HEK293 (cell line): ENCODE measurements around the gene ZNF785.

Experiments used
- BCL11B ChIP-seq: fragments of 450-650 bp; formaldehyde crosslinking; IDR thresholded peaks from 2 replicates; pipeline ENCODE4 v1.5.1; 2016; ENCODE audit warnings: low read depth, missing biosample characterization, missing genetic modification characterization
- CTCF ChIP-seq: fragments of 450-650 bp; formaldehyde crosslinking; IDR thresholded peaks from 2 replicates; pipeline ENCODE4 v1.5.1; 2016; ENCODE audit warnings: missing biosample characterization, missing genetic modification characterization
- EGR2 ChIP-seq: fragments of 450-650 bp; formaldehyde crosslinking; IDR thresholded peaks from 2 replicates; pipeline ENCODE4 v1.5.1; 2016; ENCODE audit warnings: low read depth, missing biosample characterization, missing genetic modification characterization
- HOXA7 ChIP-seq: sonication (generic); formaldehyde crosslinking; IDR thresholded peaks from 2 replicates; pipeline ENCODE4 v1.8.1; 2022; ENCODE audit warnings: missing genetic modification reagents, borderline replicate concordance
- MYNN ChIP-seq: fragments of 450-650 bp; formaldehyde crosslinking; IDR thresholded peaks from 2 replicates; pipeline ENCODE4 v1.5.1; 2016; ENCODE audit warnings: missing biosample characterization, missing genetic modification characterization, borderline replicate concordance
- RBAK ChIP-seq: fragments of 450-650 bp; formaldehyde crosslinking; IDR thresholded peaks from 2 replicates; pipeline ENCODE4 v1.5.1; 2016; ENCODE audit warnings: missing biosample characterization, missing genetic modification characterization
- YY1 ChIP-seq: fragments of 450-650 bp; formaldehyde crosslinking; IDR thresholded peaks from 2 replicates; pipeline ENCODE4 v1.5.1; 2018; ENCODE audit warnings: missing biosample characterization, missing genetic modification characterization
- ZNF148 ChIP-seq: fragments of 450-650 bp; formaldehyde crosslinking; IDR thresholded peaks from 2 replicates; pipeline ENCODE4 v1.5.0; 2017; ENCODE audit warnings: missing biosample characterization, missing genetic modification characterization, borderline replicate concordance
- ZNF302 ChIP-seq: fragments of 450-650 bp; formaldehyde crosslinking; IDR thresholded peaks from 2 replicates; pipeline ENCODE4 v1.5.1; 2016; ENCODE audit warnings: missing biosample characterization, missing genetic modification characterization, low read depth
- ZNF423 ChIP-seq: fragments of 450-650 bp; formaldehyde crosslinking; IDR thresholded peaks from 2 replicates; pipeline ENCODE4 v1.5.1; 2016; ENCODE audit warnings: missing biosample characterization, missing genetic modification characterization
- ZNF530 ChIP-seq: fragments of 450-650 bp; formaldehyde crosslinking; IDR thresholded peaks from 2 replicates; pipeline ENCODE4 v1.5.1; 2016; ENCODE audit warnings: low read depth, missing biosample characterization, missing genetic modification characterization
- ZNF830 ChIP-seq: fragments of 450-650 bp; IDR thresholded peaks from 2 replicates; pipeline ENCODE4 v1.5.0; 2018; ENCODE audit warnings: missing biosample characterization, missing genetic modification characterization, low read depth, mild to moderate bottlenecking, moderate library complexity
- ZSCAN30 ChIP-seq: fragments of 450-650 bp; IDR thresholded peaks from 2 replicates; pipeline ENCODE4 v1.5.1; 2018; ENCODE audit warnings: missing biosample characterization, mild to moderate bottlenecking, missing genetic modification characterization, moderate library complexity
- TF ChIP-seq, protein P1 (sequence below): IDR thresholded peaks from 2 replicates; pipeline ENCODE4 v1.6.1; 2011; ENCODE audit warnings: mild to moderate bottlenecking, low read depth, low read length, borderline replicate concordance

DNA sequence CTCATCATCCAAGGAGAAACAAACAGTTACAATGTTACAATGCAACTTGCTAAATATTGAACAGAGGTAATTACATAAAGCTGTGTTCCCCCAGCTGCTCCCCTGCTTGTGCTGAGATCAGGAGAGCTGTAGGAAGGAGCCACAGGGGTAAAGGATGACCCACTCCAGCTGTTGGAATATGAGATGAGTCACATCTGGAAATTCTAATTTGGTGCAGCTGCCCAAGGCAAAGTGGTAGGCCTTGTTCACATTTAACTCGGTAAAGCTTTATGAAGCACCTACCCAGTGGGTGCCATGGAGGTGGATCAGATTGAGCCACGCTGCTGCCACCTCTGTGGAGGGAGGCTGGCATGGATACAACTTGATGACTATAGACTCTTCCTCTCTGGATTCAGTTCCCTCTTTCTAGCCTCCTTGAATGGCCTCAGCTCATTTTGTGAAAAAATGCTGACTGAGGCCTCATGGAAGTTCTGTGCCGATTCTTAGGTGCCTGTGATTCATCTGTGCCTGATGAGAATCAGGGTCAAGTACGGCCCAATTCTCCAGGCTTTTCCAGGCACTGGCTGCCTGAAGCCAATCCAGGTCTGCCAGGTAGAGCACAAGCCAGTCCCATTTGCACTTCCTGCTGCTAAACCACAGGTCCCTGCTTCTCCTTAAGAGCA is 17.2 kb upstream of the ZNF785 start:
- no peak for TF ChIP-seq ZSCAN30
- no peak for TF ChIP-seq ZNF830 (tag by site-specific recombination)
- no peak for TF ChIP-seq ZNF302 (tag by site-specific recombination)
- TF ChIP-seq YY1 (tag by site-specific recombination) = no peak
- no peak for TF ChIP-seq BCL11B
- TF ChIP-seq ZNF423 (tag by site-specific recombination) = no peak
- no peak for TF ChIP-seq ZNF530
- no peak for TF ChIP-seq RBAK (tag by site-specific recombination)
- no peak for TF ChIP-seq CTCF (tag by site-specific recombination)
- TF ChIP-seq, protein P1, sequence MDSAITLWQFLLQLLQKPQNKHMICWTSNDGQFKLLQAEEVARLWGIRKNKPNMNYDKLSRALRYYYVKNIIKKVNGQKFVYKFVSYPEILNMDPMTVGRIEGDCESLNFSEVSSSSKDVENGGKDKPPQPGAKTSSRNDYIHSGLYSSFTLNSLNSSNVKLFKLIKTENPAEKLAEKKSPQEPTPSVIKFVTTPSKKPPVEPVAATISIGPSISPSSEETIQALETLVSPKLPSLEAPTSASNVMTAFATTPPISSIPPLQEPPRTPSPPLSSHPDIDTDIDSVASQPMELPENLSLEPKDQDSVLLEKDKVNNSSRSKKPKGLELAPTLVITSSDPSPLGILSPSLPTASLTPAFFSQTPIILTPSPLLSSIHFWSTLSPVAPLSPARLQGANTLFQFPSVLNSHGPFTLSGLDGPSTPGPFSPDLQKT = no peak
- TF ChIP-seq EGR2 (tag by site-specific recombination) = no peak
- TF ChIP-seq MYNN (tag by site-specific recombination) = no peak
- no peak for TF ChIP-seq HOXA7 (CRISPR knock-in tag)
- TF ChIP-seq ZNF148 (tag by site-specific recombination) = no peak
